H1 (cell line): ENCODE measurements around the gene GNAO1. TPM values are rescaled to one million over a fixed set of nuclear protein-coding genes. Genes with fewer than 3 reads are reported as not detected.

Experiments
- ATF2 ChIP-seq: IDR thresholded peaks from 2 replicates; pipeline ENCODE4 v1.6.1; 2012; ENCODE audit warnings: low read length, inconsistent platforms
- EGR1 ChIP-seq: IDR thresholded peaks from 2 replicates; pipeline ENCODE4 v1.6.1; 2011; ENCODE audit warnings: low read depth, low read length, borderline replicate concordance
- EP300 ChIP-seq, 2 experiments: IDR thresholded peaks; 1 replicate in 1 of 2; 2 replicates in 1 of 2; pipeline ENCODE4 v1.6.1; 2011 to 2012; ENCODE audit warnings: low read depth in 2 of 2, low read length in 2 of 2, mild to moderate bottlenecking in 2 of 2, borderline replicate concordance in 1 of 2, inconsistent platforms in 1 of 2, moderate library complexity in 1 of 2
- HDAC6 ChIP-seq: IDR thresholded peaks from one replicate; pipeline ENCODE4 v1.7.1; 2012; ENCODE audit warnings: low read depth, mild to moderate bottlenecking, inconsistent platforms, low read length, moderate library complexity
- KDM4A ChIP-seq: IDR thresholded peaks from one replicate; pipeline ENCODE4 v1.7.1; 2012; ENCODE audit warnings: low read depth, mild to moderate bottlenecking, moderate library complexity, low read length, inconsistent platforms; ENCODE audit not compliant: severe bottlenecking
- NANOG ChIP-seq: IDR thresholded peaks from 2 replicates; pipeline ENCODE4 v1.6.1; 2011; ENCODE audit warnings: low read length, low read depth, mild to moderate bottlenecking, inconsistent platforms; ENCODE audit not compliant: insufficient read depth, poor library complexity, severe bottlenecking
- PHF8 ChIP-seq: fragments of 200-600 bp; sonication (generic); conservative IDR thresholded peaks from 2 replicates; pipeline ENCODE4 v1.7.1; 2012; ENCODE audit warnings: low read depth, mild to moderate bottlenecking, inconsistent platforms, low read length, moderate library complexity
- RAD21 ChIP-seq, 2 experiments: IDR thresholded peaks in 1 of 2; conservative IDR thresholded peaks in 1 of 2; 2 replicates each; pipeline ENCODE4 v1.6.1; 2011; ENCODE audit warnings: low read depth in 2 of 2, low read length in 2 of 2, improper control_type of control experiment in 1 of 2, inconsistent platforms in 1 of 2, mild to moderate bottlenecking in 1 of 2, moderate library complexity in 1 of 2
- SP1 ChIP-seq: IDR thresholded peaks from 2 replicates; pipeline ENCODE4 v1.6.1; 2011; ENCODE audit warnings: low read depth, low read length
- SP2 ChIP-seq: IDR thresholded peaks from 2 replicates; pipeline ENCODE4 v1.6.1; 2012; ENCODE audit warnings: mild to moderate bottlenecking, low read length, inconsistent platforms
- SRF ChIP-seq: IDR thresholded peaks from 2 replicates; pipeline ENCODE4 v1.6.1; 2011; ENCODE audit warnings: mild to moderate bottlenecking, low read depth, low read length, moderate library complexity
- polyA plus RNA-seq, 7 experiments: library from polyadenylated mRNA; depleted of rRNA in 3 of 7; stranded (reverse) in 5 of 7; unstranded in 2 of 7; fragments of >200 nt in 5 of 7; fragments of 200-250 nt in 2 of 7; gene quantifications; 1 replicate in 5 of 7; 2 replicates in 1 of 7; 4 replicates in 1 of 7; pipeline versions ENCODE4 v1.2.1 to v1.2.3, GENCODE V29; 2011 to 2013; ENCODE audit warnings: missing spikeins in 2 of 7, mixed read lengths in 2 of 7
- total RNA-seq: library from RNA; stranded (reverse); fragmentation: NEBNext Ultra II Directional; extraction: Animal tissue kit (Norgen Biotek cat#: 25700); gene quantifications from 2 replicates; pipeline ENCODE4 v1.2.1, GENCODE V29; 2021

Gene GNAO1
- total and polyA plus RNA-seq, 2 of the 8 experiments (the other 6 are each of a cell fraction or from before 2014, with no cell fraction given) = 6.7 to 34.4 TPM

GRCh38 chr16:56295739-56296527, 104.6 kb downstream of the GNAO1 start (continued):
- TF ChIP-seq PHF8 (no peak), KDM4A (no peak), NANOG (no peak), RAD21 (IDR thresholded peaks at IDR 0.05 in 1 of 2, conservative IDR thresholded peaks at IDR 0.05 in 1 of 2; ENCODE audit: low read depth in 2 of 2, low read length in 2 of 2) (no peak), EP300 (IDR thresholded peaks at IDR 0.05; ENCODE audit: borderline replicate concordance in 1 of 2, low read depth in 2 of 2, low read length in 2 of 2) (no peak), HDAC6 (no peak), SRF (no peak), SP1 (no peak), EGR1 (no peak), ATF2 (no peak), SP2 (no peak)
